ENCODE measurements around the gene COLEC11. TPM values are rescaled to one million over a fixed set of nuclear protein-coding genes. Genes with fewer than 3 reads are reported as not detected.

The COLEC11 gene
- total and polyA plus RNA-seq, 2 experiments from 2014 or later: 1.3 to 1.5 TPM

GRCh38 chr2:3644246-3644525, 49.3 kb downstream of the COLEC11 start (continued):
- TF ChIP-seq, protein P1, sequence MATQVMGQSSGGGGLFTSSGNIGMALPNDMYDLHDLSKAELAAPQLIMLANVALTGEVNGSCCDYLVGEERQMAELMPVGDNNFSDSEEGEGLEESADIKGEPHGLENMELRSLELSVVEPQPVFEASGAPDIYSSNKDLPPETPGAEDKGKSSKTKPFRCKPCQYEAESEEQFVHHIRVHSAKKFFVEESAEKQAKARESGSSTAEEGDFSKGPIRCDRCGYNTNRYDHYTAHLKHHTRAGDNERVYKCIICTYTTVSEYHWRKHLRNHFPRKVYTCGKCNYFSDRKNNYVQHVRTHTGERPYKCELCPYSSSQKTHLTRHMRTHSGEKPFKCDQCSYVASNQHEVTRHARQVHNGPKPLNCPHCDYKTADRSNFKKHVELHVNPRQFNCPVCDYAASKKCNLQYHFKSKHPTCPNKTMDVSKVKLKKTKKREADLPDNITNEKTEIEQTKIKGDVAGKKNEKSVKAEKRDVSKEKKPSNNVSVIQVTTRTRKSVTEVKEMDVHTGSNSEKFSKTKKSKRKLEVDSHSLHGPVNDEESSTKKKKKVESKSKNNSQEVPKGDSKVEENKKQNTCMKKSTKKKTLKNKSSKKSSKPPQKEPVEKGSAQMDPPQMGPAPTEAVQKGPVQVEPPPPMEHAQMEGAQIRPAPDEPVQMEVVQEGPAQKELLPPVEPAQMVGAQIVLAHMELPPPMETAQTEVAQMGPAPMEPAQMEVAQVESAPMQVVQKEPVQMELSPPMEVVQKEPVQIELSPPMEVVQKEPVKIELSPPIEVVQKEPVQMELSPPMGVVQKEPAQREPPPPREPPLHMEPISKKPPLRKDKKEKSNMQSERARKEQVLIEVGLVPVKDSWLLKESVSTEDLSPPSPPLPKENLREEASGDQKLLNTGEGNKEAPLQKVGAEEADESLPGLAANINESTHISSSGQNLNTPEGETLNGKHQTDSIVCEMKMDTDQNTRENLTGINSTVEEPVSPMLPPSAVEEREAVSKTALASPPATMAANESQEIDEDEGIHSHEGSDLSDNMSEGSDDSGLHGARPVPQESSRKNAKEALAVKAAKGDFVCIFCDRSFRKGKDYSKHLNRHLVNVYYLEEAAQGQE (IDR thresholded peaks at IDR 0.05; ENCODE audit: unreplicated experiment): no peak
- no peak for TF ChIP-seq EZH2 (IDR thresholded peaks at IDR 0.05; ENCODE audit: low read depth, unreplicated experiment)

- Histone ChIP-seq H3K4me3 (no peak overlapping the region), H3K4me2 (no peak overlapping the region), H4K20me1 (replicated peaks; ENCODE audit: insufficient read depth) (no peaks in the 10 kb centered on the region), H3F3A (replicated peaks; ENCODE audit: low read depth) (no peaks in the 10 kb centered on the region), H2AFZ (no peak overlapping the region), H3K27me3 (ENCODE audit: insufficient read depth) (no peaks in the 10 kb centered on the region), H3K9me2 (ENCODE audit: insufficient read depth) (no peaks in the 10 kb centered on the region), H3K27ac (ENCODE audit: low read depth) (no peak overlapping the region), H3K79me2 (replicated peaks; ENCODE audit: insufficient read depth) (no peaks in the 10 kb centered on the region), H3K36me3 (ENCODE audit: insufficient read depth) (no peaks in the 10 kb centered on the region), H3K4me1 (ENCODE audit: insufficient read depth) (no peaks in the 10 kb centered on the region)
- Mint-ChIP-seq H3K36me3 (ENCODE audit: low read depth) (no peaks in the 10 kb centered on the region; the same call in 2 of the 3 replicates), H3K4me3 (no peak overlapping the region), H3K27me3 (ENCODE audit: insufficient read depth, low read depth, poor library complexity) (peaks cover 10% of the 10 kb centered on the region), H3K27ac (no peak overlapping the region), H3K9me3 (no peaks in the 10 kb centered on the region; the same call in 2 of the 3 replicates), H3K4me1 (no peaks in the 10 kb centered on the region)
- ATAC-seq (no peak), DNase-seq (ENCODE audit: low spot score) (no peak)
- TF ChIP-seq CREB1 (CRISPR knock-in tag; IDR thresholded peaks at IDR 0.05; ENCODE audit: low read depth) (no peak), STAT1 (IDR thresholded peaks at IDR 0.05; ENCODE audit: unreplicated experiment) (no peak), EZH2phosphoT487 (IDR thresholded peaks at IDR 0.05; ENCODE audit: unreplicated experiment) (no peak), EZH2 (IDR thresholded peaks at IDR 0.05; ENCODE audit: low read depth, unreplicated experiment) (no peak), NANOG (IDR thresholded peaks at IDR 0.05; ENCODE audit: borderline replicate concordance) (no peak)
- TF ChIP-seq, protein P1 (IDR thresholded peaks at IDR 0.05; ENCODE audit: unreplicated experiment): no peak
- TF ChIP-seq, protein P2, sequence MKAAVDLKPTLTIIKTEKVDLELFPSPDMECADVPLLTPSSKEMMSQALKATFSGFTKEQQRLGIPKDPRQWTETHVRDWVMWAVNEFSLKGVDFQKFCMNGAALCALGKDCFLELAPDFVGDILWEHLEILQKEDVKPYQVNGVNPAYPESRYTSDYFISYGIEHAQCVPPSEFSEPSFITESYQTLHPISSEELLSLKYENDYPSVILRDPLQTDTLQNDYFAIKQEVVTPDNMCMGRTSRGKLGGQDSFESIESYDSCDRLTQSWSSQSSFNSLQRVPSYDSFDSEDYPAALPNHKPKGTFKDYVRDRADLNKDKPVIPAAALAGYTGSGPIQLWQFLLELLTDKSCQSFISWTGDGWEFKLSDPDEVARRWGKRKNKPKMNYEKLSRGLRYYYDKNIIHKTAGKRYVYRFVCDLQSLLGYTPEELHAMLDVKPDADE (IDR thresholded peaks at IDR 0.05): no peak
- TF ChIP-seq, protein P3, sequence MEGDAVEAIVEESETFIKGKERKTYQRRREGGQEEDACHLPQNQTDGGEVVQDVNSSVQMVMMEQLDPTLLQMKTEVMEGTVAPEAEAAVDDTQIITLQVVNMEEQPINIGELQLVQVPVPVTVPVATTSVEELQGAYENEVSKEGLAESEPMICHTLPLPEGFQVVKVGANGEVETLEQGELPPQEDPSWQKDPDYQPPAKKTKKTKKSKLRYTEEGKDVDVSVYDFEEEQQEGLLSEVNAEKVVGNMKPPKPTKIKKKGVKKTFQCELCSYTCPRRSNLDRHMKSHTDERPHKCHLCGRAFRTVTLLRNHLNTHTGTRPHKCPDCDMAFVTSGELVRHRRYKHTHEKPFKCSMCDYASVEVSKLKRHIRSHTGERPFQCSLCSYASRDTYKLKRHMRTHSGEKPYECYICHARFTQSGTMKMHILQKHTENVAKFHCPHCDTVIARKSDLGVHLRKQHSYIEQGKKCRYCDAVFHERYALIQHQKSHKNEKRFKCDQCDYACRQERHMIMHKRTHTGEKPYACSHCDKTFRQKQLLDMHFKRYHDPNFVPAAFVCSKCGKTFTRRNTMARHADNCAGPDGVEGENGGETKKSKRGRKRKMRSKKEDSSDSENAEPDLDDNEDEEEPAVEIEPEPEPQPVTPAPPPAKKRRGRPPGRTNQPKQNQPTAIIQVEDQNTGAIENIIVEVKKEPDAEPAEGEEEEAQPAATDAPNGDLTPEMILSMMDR (conservative IDR thresholded peaks at IDR 0.05; ENCODE audit: low read depth in 2 of 2): no peak
Measured at GRCh38 chr2:3644891-3645605, 50.1 kb downstream of the COLEC11 start.

All from GM23338 (cell line).